HEK293 (cell line): ENCODE data around the gene DCLK1.

Experiments
- CTCF ChIA-PET: fragments of 350-600 bp; formaldehyde crosslinking; extraction: SDS; loops from one replicate; lab custom pipeline; 2021; ENCODE audit warnings: antibody characterized with exemption; lab: Yijun Ruan, JAX
- POLR2A ChIA-PET: fragments of 300-600 bp; formaldehyde crosslinking; extraction: SDS; loops from one replicate; lab custom pipeline; 2020; ENCODE audit warnings: antibody characterized with exemption, inconsistent platforms; lab: Yijun Ruan, JAX
- H3K27ac ChIP-seq: fragments of 200-500 bp; sonication (Bioruptor generic); 2 replicates; pipeline ENCODE4 v1.5.1; 2014; ENCODE audit warnings: low read depth, low read length, control low read depth, inconsistent platforms; ENCODE audit errors: extremely low read depth
- H3K36me3 ChIP-seq, 2 experiments: fragments of 200-500 bp in 1 of 2; sonication (Bioruptor generic) in 1 of 2; 1 replicate in 1 of 2; 2 replicates in 1 of 2; pipeline ENCODE4 v1.5.1; 2014 to 2017; ENCODE audit warnings: inconsistent platforms in 2 of 2, low read length in 2 of 2; ENCODE audit not compliant: control insufficient read depth in 2 of 2, insufficient read depth in 1 of 2
- H3K4me1 ChIP-seq: fragments of 200-500 bp; sonication (Bioruptor generic); 2 replicates; pipeline ENCODE4 v1.5.1; 2014; ENCODE audit warnings: mild to moderate bottlenecking, low read length, inconsistent platforms; ENCODE audit not compliant: control insufficient read depth, insufficient read depth
- H3K4me3 ChIP-seq: 2 replicates; pipeline ENCODE4 v1.5.1; 2011; ENCODE audit warnings: low read depth, mild to moderate bottlenecking, control low read depth, low read length, moderate library complexity
- H3K9me3 ChIP-seq: fragments of 200-500 bp; sonication (Bioruptor generic); 2 replicates; pipeline ENCODE4 v1.5.1; 2014; ENCODE audit warnings: low read depth, low read length, inconsistent platforms; ENCODE audit not compliant: control insufficient read depth, insufficient read depth
- PRDM1 ChIP-seq: fragments of 450-650 bp; formaldehyde crosslinking; IDR thresholded peaks from 2 replicates; pipeline ENCODE4; 2016; ENCODE audit warnings: missing biosample characterization, missing genetic modification characterization
- SCRT1 ChIP-seq: fragments of 450-650 bp; formaldehyde crosslinking; IDR thresholded peaks from 2 replicates; pipeline ENCODE4 v1.5.1; 2016; ENCODE audit warnings: missing biosample characterization, missing genetic modification characterization, borderline replicate concordance
- SP7 ChIP-seq: fragments of 450-650 bp; formaldehyde crosslinking; IDR thresholded peaks from 2 replicates; pipeline ENCODE4 v1.5.1; 2016; ENCODE audit warnings: missing biosample characterization, missing genetic modification characterization
- ZBTB1 ChIP-seq: fragments of 450-650 bp; formaldehyde crosslinking; IDR thresholded peaks from 2 replicates; pipeline ENCODE4 v1.5.1; 2016; ENCODE audit warnings: missing biosample characterization, missing genetic modification characterization
- ZNF112 ChIP-seq: fragments of 450-650 bp; formaldehyde crosslinking; IDR thresholded peaks from 2 replicates; pipeline ENCODE4 v1.5.0; 2017; ENCODE audit warnings: missing biosample characterization, missing genetic modification characterization
- ZNF16 ChIP-seq: fragments of 450-650 bp; formaldehyde crosslinking; IDR thresholded peaks from 2 replicates; pipeline ENCODE4 v1.5.1; 2016; ENCODE audit warnings: low read depth, missing biosample characterization, missing genetic modification characterization
- ZNF169 ChIP-seq: fragments of 450-650 bp; formaldehyde crosslinking; IDR thresholded peaks from 2 replicates; pipeline ENCODE4 v1.5.1; 2016; ENCODE audit warnings: missing biosample characterization, missing genetic modification characterization
- ZNF2 ChIP-seq: fragments of 450-650 bp; formaldehyde crosslinking; IDR thresholded peaks from 2 replicates; pipeline ENCODE4 v1.5.1; 2016; ENCODE audit warnings: missing biosample characterization, missing genetic modification characterization
- ZNF341 ChIP-seq: fragments of 450-650 bp; formaldehyde crosslinking; IDR thresholded peaks from 2 replicates; pipeline ENCODE4; 2016; ENCODE audit warnings: low read depth, missing biosample characterization, missing genetic modification characterization
- ZNF48 ChIP-seq: fragments of 450-650 bp; formaldehyde crosslinking; IDR thresholded peaks from 2 replicates; pipeline ENCODE4 v1.5.1; 2016; ENCODE audit warnings: missing biosample characterization, missing genetic modification characterization
- ZNF501 ChIP-seq: fragments of 450-650 bp; formaldehyde crosslinking; IDR thresholded peaks from 2 replicates; pipeline ENCODE4 v1.5.1; 2016; ENCODE audit warnings: missing biosample characterization, missing genetic modification characterization
- TF ChIP-seq, protein P1 (sequence below): fragments of 450-650 bp; formaldehyde crosslinking; IDR thresholded peaks from 2 replicates; pipeline ENCODE4 v1.5.1; 2017; ENCODE audit warnings: missing biosample characterization, missing genetic modification characterization
- TF ChIP-seq, protein P2 (sequence below): fragments of 450-650 bp; formaldehyde crosslinking; conservative IDR thresholded peaks from 2 replicates; pipeline ENCODE4 v1.5.1; 2016; ENCODE audit warnings: low read depth, missing biosample characterization, missing genetic modification characterization
- TF ChIP-seq, protein P3 (sequence below): fragments of 450-650 bp; formaldehyde crosslinking; IDR thresholded peaks from 2 replicates; pipeline ENCODE4 v1.5.1; 2016; ENCODE audit warnings: missing biosample characterization, missing genetic modification characterization
- TF ChIP-seq, protein P4 (sequence below): fragments of 450-650 bp; formaldehyde crosslinking; IDR thresholded peaks from 2 replicates; pipeline ENCODE4 v1.5.1; 2016; ENCODE audit warnings: missing biosample characterization, missing genetic modification characterization
- TF ChIP-seq, protein P5 (sequence below): fragments of 450-650 bp; formaldehyde crosslinking; IDR thresholded peaks from 2 replicates; pipeline ENCODE4 v1.5.1; 2016; ENCODE audit warnings: missing biosample characterization, missing genetic modification characterization
- TF ChIP-seq, protein P6 (sequence below): fragments of 450-650 bp; formaldehyde crosslinking; IDR thresholded peaks from 2 replicates; pipeline ENCODE4 v1.5.1; 2016; ENCODE audit warnings: missing biosample characterization, missing genetic modification characterization
- TF ChIP-seq, protein P7 (sequence below): fragments of 450-650 bp; formaldehyde crosslinking; IDR thresholded peaks from 2 replicates; pipeline ENCODE4 v1.5.1; 2016; ENCODE audit warnings: missing biosample characterization, missing genetic modification characterization, low read depth

The DCLK1 gene

DNA sequence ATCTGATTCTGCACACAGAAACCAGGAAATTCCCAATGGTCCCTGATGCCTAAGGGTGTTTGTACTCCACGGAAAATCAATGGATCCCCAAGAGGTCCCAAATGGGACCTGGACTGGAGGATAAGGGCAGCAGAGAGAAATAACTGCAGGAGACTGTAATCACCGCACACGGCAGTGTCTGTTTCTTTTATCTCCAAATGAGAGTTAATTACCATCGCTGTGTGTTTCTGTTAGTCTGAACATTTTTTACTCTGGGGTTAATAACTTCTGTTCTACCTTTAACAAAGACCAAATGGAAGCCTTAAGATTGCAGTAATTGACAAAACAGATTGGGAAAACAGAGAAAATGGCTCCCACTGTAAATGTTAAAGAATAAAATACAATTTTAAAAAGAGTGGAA, 320.9 kb downstream of the DCLK1 start:
- H3K4me3 ChIP-seq, result no peak overlapping the region
- POLR2A ChIA-PET, result no interaction called here
- no peak overlapping the region for H3K27ac ChIP-seq
- no peaks in the 10 kb centered on the region for H3K4me1 ChIP-seq
- H3K36me3 ChIP-seq, result no peaks in the 10 kb centered on the region
- TF ChIP-seq ZNF501 (tag by site-specific recombination) (no peak), SP7 (no peak), ZNF169 (tag by site-specific recombination) (no peak), SCRT1 (tag by site-specific recombination) (no peak), ZBTB1 (tag by site-specific recombination) (no peak), ZNF341 (no peak), PRDM1 (tag by site-specific recombination) (no peak), ZNF2 (no peak), ZNF16 (no peak), ZNF112 (tag by site-specific recombination) (no peak), ZNF48 (tag by site-specific recombination) (no peak)
- TF ChIP-seq, protein P1, sequence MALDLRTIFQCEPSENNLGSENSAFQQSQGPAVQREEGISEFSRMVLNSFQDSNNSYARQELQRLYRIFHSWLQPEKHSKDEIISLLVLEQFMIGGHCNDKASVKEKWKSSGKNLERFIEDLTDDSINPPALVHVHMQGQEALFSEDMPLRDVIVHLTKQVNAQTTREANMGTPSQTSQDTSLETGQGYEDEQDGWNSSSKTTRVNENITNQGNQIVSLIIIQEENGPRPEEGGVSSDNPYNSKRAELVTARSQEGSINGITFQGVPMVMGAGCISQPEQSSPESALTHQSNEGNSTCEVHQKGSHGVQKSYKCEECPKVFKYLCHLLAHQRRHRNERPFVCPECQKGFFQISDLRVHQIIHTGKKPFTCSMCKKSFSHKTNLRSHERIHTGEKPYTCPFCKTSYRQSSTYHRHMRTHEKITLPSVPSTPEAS (tag by site-specific recombination), result no peak
- TF ChIP-seq, protein P2, sequence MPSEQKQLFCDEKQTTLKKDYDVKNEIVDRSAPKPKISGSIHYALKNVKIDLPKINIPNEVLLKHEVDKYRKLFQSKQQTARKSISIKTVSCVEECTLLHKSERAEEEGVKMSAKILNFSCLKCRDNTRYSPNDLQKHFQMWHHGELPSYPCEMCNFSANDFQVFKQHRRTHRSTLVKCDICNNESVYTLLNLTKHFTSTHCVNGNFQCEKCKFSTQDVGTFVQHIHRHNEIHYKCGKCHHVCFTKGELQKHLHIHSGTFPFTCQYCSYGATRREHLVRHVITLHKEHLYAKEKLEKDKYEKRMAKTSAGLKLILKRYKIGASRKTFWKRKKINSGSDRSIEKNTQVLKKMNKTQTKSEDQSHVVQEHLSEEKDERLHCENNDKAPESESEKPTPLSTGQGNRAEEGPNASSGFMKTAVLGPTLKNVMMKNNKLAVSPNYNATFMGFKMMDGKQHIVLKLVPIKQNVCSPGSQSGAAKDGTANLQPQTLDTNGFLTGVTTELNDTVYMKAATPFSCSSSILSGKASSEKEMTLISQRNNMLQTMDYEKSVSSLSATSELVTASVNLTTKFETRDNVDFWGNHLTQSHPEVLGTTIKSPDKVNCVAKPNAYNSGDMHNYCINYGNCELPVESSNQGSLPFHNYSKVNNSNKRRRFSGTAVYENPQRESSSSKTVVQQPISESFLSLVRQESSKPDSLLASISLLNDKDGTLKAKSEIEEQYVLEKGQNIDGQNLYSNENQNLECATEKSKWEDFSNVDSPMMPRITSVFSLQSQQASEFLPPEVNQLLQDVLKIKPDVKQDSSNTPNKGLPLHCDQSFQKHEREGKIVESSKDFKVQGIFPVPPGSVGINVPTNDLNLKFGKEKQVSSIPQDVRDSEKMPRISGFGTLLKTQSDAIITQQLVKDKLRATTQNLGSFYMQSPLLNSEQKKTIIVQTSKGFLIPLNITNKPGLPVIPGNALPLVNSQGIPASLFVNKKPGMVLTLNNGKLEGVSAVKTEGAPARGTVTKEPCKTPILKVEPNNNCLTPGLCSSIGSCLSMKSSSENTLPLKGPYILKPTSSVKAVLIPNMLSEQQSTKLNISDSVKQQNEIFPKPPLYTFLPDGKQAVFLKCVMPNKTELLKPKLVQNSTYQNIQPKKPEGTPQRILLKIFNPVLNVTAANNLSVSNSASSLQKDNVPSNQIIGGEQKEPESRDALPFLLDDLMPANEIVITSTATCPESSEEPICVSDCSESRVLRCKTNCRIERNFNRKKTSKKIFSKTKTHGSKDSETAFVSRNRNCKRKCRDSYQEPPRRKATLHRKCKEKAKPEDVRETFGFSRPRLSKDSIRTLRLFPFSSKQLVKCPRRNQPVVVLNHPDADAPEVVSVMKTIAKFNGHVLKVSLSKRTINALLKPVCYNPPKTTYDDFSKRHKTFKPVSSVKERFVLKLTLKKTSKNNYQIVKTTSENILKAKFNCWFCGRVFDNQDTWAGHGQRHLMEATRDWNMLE (tag by site-specific recombination), result no peak
- TF ChIP-seq, protein P3, sequence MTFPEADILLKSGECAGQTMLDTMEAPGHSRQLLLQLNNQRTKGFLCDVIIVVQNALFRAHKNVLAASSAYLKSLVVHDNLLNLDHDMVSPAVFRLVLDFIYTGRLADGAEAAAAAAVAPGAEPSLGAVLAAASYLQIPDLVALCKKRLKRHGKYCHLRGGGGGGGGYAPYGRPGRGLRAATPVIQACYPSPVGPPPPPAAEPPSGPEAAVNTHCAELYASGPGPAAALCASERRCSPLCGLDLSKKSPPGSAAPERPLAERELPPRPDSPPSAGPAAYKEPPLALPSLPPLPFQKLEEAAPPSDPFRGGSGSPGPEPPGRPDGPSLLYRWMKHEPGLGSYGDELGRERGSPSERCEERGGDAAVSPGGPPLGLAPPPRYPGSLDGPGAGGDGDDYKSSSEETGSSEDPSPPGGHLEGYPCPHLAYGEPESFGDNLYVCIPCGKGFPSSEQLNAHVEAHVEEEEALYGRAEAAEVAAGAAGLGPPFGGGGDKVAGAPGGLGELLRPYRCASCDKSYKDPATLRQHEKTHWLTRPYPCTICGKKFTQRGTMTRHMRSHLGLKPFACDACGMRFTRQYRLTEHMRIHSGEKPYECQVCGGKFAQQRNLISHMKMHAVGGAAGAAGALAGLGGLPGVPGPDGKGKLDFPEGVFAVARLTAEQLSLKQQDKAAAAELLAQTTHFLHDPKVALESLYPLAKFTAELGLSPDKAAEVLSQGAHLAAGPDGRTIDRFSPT (tag by site-specific recombination), result no peak
- TF ChIP-seq, protein P4, sequence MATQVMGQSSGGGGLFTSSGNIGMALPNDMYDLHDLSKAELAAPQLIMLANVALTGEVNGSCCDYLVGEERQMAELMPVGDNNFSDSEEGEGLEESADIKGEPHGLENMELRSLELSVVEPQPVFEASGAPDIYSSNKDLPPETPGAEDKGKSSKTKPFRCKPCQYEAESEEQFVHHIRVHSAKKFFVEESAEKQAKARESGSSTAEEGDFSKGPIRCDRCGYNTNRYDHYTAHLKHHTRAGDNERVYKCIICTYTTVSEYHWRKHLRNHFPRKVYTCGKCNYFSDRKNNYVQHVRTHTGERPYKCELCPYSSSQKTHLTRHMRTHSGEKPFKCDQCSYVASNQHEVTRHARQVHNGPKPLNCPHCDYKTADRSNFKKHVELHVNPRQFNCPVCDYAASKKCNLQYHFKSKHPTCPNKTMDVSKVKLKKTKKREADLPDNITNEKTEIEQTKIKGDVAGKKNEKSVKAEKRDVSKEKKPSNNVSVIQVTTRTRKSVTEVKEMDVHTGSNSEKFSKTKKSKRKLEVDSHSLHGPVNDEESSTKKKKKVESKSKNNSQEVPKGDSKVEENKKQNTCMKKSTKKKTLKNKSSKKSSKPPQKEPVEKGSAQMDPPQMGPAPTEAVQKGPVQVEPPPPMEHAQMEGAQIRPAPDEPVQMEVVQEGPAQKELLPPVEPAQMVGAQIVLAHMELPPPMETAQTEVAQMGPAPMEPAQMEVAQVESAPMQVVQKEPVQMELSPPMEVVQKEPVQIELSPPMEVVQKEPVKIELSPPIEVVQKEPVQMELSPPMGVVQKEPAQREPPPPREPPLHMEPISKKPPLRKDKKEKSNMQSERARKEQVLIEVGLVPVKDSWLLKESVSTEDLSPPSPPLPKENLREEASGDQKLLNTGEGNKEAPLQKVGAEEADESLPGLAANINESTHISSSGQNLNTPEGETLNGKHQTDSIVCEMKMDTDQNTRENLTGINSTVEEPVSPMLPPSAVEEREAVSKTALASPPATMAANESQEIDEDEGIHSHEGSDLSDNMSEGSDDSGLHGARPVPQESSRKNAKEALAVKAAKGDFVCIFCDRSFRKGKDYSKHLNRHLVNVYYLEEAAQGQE (tag by site-specific recombination), result no peak
- TF ChIP-seq, protein P5, sequence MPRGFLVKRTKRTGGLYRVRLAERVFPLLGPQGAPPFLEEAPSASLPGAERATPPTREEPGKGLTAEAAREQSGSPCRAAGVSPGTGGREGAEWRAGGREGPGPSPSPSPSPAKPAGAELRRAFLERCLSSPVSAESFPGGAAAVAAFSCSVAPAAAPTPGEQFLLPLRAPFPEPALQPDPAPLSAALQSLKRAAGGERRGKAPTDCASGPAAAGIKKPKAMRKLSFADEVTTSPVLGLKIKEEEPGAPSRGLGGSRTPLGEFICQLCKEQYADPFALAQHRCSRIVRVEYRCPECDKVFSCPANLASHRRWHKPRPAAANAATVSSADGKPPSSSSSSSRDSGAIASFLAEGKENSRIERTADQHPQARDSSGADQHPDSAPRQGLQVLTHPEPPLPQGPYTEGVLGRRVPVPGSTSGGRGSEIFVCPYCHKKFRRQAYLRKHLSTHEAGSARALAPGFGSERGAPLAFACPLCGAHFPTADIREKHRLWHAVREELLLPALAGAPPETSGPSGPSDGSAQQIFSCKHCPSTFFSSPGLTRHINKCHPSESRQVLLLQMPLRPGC (tag by site-specific recombination), result no peak
- TF ChIP-seq, protein P6, sequence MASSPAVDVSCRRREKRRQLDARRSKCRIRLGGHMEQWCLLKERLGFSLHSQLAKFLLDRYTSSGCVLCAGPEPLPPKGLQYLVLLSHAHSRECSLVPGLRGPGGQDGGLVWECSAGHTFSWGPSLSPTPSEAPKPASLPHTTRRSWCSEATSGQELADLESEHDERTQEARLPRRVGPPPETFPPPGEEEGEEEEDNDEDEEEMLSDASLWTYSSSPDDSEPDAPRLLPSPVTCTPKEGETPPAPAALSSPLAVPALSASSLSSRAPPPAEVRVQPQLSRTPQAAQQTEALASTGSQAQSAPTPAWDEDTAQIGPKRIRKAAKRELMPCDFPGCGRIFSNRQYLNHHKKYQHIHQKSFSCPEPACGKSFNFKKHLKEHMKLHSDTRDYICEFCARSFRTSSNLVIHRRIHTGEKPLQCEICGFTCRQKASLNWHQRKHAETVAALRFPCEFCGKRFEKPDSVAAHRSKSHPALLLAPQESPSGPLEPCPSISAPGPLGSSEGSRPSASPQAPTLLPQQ (tag by site-specific recombination), result no peak
- TF ChIP-seq, protein P7, sequence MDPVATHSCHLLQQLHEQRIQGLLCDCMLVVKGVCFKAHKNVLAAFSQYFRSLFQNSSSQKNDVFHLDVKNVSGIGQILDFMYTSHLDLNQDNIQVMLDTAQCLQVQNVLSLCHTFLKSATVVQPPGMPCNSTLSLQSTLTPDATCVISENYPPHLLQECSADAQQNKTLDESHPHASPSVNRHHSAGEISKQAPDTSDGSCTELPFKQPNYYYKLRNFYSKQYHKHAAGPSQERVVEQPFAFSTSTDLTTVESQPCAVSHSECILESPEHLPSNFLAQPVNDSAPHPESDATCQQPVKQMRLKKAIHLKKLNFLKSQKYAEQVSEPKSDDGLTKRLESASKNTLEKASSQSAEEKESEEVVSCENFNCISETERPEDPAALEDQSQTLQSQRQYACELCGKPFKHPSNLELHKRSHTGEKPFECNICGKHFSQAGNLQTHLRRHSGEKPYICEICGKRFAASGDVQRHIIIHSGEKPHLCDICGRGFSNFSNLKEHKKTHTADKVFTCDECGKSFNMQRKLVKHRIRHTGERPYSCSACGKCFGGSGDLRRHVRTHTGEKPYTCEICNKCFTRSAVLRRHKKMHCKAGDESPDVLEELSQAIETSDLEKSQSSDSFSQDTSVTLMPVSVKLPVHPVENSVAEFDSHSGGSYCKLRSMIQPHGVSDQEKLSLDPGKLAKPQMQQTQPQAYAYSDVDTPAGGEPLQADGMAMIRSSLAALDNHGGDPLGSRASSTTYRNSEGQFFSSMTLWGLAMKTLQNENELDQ, result no peak
- no peaks in the 10 kb centered on the region for H3K9me3 ChIP-seq
- CTCF ChIA-PET, result interaction anchor here (1.4 kb wide), 1 partner anchor 8 kb away, joined by 8 read pairs; no protein-coding TSS in a partner anchor
